Fibroblast of lung (primary cell): ENCODE results near the gene FNDC3B.

ENCODE experiments used
- CTCF ChIP-seq, 2 donors: IDR thresholded peaks in 1 of 2; conservative IDR thresholded peaks in 1 of 2; 1 replicate in 1 of 2; 2 replicates in 1 of 2; pipeline ENCODE4 v1.5.1; 2011 to 2012; ENCODE audit warnings: low read length in 2 of 2, control low read depth in 1 of 2, inconsistent platforms in 1 of 2, low read depth in 1 of 2, mild to moderate bottlenecking in 1 of 2
- EZH2 ChIP-seq: IDR thresholded peaks from 2 replicates; pipeline ENCODE4 v1.5.1; 2012; ENCODE audit warnings: low read length, control low read depth, mild to moderate bottlenecking; ENCODE audit errors: missing control alignments

- no peak for TF ChIP-seq CTCF (conservative IDR thresholded peaks at IDR 0.05 in 1 of 2, IDR thresholded peaks at IDR 0.05 in 1 of 2; ENCODE audit: low read depth in 1 of 2, low read length in 2 of 2)
- TF ChIP-seq EZH2 = no peak
Measured at GRCh38 chr3:172079326-172079976, 40.1 kb downstream of the FNDC3B start.
